ENCODE results near the gene SPAG16. TPM values are rescaled to one million over a fixed set of nuclear protein-coding genes. Genes with fewer than 3 reads are reported as not detected.

The SPAG16 gene
- total RNA-seq, 4 donors from 2014 or later, result 5.0 to 73.8 (median 21.6) TPM

DNA sequence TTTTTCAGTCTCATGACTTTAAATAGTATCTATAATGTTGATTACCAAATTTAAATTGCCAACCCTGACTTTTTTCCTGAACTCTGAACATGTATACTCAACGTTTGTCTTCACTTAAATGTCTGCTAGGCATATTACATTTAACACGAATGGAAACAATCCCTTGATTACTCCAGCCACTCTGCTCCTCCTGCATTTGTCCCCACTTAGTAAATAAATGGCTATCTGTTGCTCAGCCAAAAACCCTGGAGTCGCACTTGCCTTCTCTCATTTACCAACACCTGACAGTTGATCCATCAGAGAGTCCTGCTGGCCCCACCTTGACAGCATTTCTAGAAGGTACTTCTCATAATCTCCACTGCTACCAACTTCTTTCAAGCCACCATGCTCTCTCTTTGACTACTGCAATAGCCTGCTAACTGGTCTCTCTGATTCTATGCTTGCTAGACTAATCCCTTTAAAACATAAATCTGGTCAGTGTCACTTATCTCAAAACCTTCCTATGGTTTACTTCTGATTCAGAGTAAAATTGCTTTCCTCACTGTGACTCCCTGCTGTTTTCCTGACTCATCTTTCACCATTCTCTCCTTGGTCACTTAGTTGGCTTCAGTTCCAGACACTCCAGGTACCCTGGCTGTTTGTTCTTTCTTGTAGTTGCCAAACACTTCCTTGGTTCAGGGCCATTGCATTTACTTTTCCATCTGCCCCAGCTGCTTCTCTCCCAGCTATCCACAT, 31.9 kb downstream of the SPAG16 start:
- Histone ChIP-seq H3K4me1 (no peaks in the 10 kb centered on the region), H3K4me3 (no peak overlapping the region), H3K27ac (no peak overlapping the region), H3K9me3 (no peaks in the 10 kb centered on the region), H3K36me3 (peaks cover 0 to 2% of the 10 kb centered on the region in 2 donors), H3K27me3 (no peaks in the 10 kb centered on the region)
- no peak for DNase-seq
- TF ChIP-seq, protein P1, sequence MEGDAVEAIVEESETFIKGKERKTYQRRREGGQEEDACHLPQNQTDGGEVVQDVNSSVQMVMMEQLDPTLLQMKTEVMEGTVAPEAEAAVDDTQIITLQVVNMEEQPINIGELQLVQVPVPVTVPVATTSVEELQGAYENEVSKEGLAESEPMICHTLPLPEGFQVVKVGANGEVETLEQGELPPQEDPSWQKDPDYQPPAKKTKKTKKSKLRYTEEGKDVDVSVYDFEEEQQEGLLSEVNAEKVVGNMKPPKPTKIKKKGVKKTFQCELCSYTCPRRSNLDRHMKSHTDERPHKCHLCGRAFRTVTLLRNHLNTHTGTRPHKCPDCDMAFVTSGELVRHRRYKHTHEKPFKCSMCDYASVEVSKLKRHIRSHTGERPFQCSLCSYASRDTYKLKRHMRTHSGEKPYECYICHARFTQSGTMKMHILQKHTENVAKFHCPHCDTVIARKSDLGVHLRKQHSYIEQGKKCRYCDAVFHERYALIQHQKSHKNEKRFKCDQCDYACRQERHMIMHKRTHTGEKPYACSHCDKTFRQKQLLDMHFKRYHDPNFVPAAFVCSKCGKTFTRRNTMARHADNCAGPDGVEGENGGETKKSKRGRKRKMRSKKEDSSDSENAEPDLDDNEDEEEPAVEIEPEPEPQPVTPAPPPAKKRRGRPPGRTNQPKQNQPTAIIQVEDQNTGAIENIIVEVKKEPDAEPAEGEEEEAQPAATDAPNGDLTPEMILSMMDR (IDR thresholded peaks at IDR 0.05), result no peak
- TF ChIP-seq POLR2A (IDR thresholded peaks at IDR 0.05), result no peak
- intact Hi-C loops (cut with DNase I; ENCODE audit: low total_unique reads), result no loop called here

DNA sequence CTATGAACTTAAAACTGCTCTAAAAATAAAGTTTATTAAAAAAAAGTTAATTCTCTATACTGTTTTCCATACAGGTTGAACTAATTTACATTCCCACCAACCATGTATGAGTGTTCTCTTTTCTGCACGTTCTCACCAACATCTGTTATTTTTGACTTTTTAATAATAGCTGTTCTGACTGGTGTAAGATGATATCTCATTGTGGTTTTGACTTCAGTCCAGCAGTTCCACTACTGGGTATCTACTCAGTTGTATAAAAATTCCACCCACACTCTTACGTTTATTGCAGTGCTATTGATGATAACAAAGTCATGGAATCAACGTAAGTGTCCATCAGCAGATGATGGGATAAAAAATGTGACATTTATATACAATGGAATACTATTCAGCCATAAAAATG, 33.7 kb downstream of the SPAG16 start:
- H3K4me3 ChIP-seq, result no peak overlapping the region
- H3K4me1 ChIP-seq, result no peaks in the 10 kb centered on the region
- TF ChIP-seq, protein P1 (IDR thresholded peaks at IDR 0.05), result no peak
- TF ChIP-seq POLR2A (IDR thresholded peaks at IDR 0.05), result no peak
- H3K9me3 ChIP-seq, result no peaks in the 10 kb centered on the region
- no peak for DNase-seq
- H3K27me3 ChIP-seq, result no peaks in the 10 kb centered on the region
- intact Hi-C loops (cut with DNase I; ENCODE audit: low total_unique reads), result no loop called here
- H3K27ac ChIP-seq, result no peak overlapping the region
- H3K36me3 ChIP-seq, result no peaks in the 10 kb centered on the region

DNA sequence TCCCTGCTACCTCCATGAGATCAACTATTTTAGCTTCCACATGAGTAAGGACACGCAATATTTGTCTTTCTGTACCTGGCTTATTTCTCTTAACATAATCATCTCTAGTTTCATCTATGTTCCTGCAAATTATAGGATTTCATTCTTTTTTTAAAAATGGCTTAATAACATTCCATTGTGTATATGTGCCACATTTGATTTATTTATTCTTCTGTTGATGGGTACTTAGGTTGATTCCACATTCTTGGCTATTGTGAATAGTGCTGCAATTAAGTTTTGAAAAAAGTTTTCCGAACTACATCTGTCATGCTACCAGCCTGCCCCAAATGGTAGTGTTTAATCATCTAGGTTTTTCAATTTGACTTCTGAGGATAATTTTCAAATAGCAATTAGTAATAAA, 36.3 kb downstream of the SPAG16 start:
- no peaks in the 10 kb centered on the region for H3K27me3 ChIP-seq
- no peak for TF ChIP-seq POLR2A (IDR thresholded peaks at IDR 0.05)
- TF ChIP-seq, protein P1 (IDR thresholded peaks at IDR 0.05), result no peak
- H3K4me3 ChIP-seq, result no peak overlapping the region
- H3K36me3 ChIP-seq, result no peaks in the 10 kb centered on the region
- H3K4me1 ChIP-seq, result no peaks in the 10 kb centered on the region
- no peaks in the 10 kb centered on the region for H3K9me3 ChIP-seq
- DNase-seq, result no peak
- H3K27ac ChIP-seq, result no peak overlapping the region
- intact Hi-C loops (cut with DNase I; ENCODE audit: low total_unique reads), result no loop called here

DNA sequence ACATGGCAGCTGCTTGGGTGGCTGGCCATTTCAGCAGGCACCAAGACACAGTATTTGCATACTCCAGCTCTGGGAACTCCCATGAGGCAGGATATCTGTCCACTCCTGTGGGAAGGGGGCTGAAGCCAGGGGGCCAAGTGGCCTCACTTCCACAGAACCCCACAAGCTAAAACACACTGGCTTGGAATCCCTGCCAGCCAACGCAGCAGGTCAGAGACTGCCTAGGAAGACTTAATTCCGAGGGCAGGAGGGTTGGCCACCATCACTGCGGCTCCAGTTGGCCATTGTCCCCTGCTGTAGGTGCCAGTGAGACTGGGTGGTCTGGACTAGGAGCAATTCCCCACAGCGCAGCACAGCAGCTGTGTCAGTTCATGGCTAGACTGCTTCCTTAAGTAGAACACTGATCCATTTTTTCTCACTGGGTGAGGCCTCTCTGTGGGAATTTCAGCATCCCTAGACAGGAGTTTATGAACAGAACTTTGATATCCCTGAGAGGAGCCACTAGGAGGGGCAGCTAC, 52.0 kb downstream of the SPAG16 start:
- Histone ChIP-seq H3K27me3 (no peaks in the 10 kb centered on the region), H3K4me1 (no peaks in the 10 kb centered on the region), H3K36me3 (no peaks in the 10 kb centered on the region), H3K9me3 (peaks cover 0 to 38% of the 10 kb centered on the region in 2 donors), H3K4me3 (no peak overlapping the region), H3K27ac (no peak overlapping the region)
- TF ChIP-seq, protein P1 (IDR thresholded peaks at IDR 0.05), result no peak
- no peak for TF ChIP-seq POLR2A (IDR thresholded peaks at IDR 0.05)
- no peak for DNase-seq
- intact Hi-C loops (cut with DNase I; ENCODE audit: low total_unique reads), result no loop called here

DNA sequence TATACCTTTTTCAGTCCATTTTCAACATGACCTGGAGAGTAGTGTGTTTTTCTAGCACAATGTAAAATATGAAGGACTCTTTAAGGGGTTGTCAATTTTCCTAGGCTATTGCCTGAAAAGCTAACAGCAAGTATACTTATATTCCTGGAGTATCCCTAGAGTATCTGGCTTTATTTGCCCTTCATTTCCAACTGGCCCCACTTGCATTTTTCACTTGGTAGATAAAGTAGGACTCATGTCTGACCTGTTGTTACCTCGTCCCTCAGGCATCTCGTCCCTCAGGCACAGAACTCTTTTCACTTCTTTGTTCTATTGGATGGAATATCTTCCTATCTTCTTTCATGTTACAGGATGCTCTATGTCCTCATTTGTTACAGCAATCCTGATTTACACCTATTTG, 69.2 kb downstream of the SPAG16 start:
- intact Hi-C loops (cut with DNase I; ENCODE audit: low total_unique reads), result no loop called here
- Histone ChIP-seq H3K36me3 (no peaks in the 10 kb centered on the region), H3K27ac (no peak overlapping the region), H3K27me3 (no peaks in the 10 kb centered on the region), H3K4me3 (no peak overlapping the region), H3K4me1 (no peaks in the 10 kb centered on the region), H3K9me3 (no peaks in the 10 kb centered on the region)
- DNase-seq, result no peak
- TF ChIP-seq, protein P1 (IDR thresholded peaks at IDR 0.05), result no peak
- no peak for TF ChIP-seq POLR2A (IDR thresholded peaks at IDR 0.05)
